GM19467 (cell line): ENCODE data around the gene KMT5C.

Experiments used
- ATAC-seq: cut with Tn5 transposase; IDR thresholded peaks from one replicate; pipeline ENCODE4 v1.9.1; 2021; ENCODE audit warnings: mild to moderate bottlenecking, moderate library complexity; ENCODE audit not compliant: unreplicated experiment

Gene KMT5C

DNA sequence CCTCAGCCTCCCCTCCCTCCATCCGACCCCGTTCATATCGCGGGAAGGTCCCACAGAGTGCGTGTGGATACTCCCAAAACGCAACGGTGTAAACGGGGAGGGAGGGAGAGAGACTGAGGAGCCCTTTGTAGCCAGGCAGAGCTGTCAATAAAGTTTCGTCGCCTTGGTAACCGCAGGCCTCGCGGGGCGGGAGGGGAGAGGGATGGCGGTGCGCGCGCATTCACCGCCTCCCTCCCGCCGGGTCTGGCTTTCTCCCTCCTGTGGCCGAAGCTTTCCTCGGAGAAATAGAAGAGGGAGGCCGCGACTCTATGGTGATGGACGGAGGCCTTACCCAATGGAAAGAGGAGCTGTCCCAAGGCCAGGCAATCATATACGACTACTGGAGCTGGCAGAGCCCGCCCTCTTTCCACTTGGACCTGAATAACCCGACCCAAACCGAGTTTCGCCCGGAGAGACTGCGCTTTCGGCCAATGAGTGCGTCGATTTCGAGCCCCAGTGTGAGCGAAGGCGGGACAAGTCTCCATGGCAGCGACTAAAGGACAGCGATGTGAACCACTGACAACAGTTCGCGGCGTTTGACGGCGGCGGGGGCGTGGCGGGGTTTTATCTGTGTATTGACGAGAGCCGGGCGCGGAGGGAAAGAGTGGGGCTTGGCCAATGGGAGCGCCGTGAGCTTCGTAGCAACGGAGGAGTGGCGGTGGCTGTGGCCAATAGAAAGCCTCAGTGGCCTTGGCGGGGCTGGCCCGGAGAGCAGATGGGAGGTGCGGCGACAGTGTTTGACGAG, at the start of gene KMT5C:
KMT5C (plus strand) TSS at position 772 of the 784 bp plus-strand sequence. CDS start 2,061 bp downstream, outside the sequence.
- ATAC-seq = peak; percentile 77

- no peak for ATAC-seq
These were observed 42.4 kb upstream of the KMT5C start for GRCh38 chr19:55297267-55297666.

DNA sequence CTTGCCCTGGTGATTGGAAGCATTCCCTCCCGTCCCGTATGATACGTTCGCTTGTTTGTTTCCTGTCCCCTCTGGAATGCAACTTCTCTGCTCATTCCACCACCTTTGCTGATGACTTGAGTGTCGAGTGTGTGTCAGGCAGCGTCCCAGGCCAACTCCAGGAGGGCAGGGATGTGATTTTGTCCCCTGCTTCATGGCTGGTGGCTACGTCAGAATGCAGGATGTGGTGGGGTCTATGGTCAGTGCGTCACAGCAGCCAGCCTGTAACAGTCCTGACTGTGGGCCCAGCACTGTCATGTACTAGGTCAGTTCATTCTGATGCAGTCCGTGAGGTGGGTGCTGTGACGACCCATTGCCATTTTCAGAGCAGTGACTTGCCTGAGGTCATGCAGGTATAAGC, 39.7 kb upstream of the KMT5C start:
- no peak for ATAC-seq

- ATAC-seq = no peak
These were observed 38.7 kb upstream of the KMT5C start for GRCh38 chr19:55300886-55301458.

GRCh38 chr19:55301459-55302317, 38.0 kb upstream of the KMT5C start:
- peak; percentile 70 for ATAC-seq

- ATAC-seq = no peak
These were observed 37.4 kb upstream of the KMT5C start for GRCh38 chr19:55302318-55302703.

- no peak for ATAC-seq
These were observed 36.2 kb upstream of the KMT5C start for GRCh38 chr19:55303477-55303876.

DNA sequence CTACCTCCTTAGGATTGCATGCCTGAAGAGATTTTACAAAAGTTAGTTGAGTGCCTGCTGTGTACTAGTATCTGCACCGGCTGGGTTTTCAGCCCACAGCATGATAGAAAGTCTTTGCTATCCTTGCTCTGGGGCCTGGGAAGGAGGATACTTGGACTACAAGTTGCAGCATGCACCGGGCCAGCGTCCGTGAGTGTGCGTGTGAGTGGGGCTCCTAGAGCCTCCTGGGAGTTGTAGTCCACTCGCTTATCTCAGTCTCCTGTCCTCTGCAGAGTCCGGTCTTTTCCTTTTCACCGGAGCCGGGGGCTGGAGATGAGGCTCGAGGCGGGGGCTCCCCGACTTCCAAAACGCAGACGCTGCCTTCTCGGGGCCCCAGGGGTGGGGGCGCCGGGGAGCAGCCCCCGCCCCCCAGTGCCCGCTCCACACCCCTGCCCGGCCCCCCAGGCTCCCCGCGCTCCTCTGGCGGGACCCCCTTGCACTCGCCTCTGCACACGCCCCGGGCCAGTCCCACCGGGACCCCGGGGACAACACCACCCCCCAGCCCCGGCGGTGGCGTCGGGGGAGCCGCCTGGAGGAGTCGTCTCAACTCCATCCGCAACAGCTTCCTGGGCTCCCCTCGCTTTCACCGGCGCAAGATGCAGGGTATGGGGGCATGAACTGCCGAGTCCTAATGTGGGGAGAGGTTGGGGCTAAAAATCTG, 35.2 kb upstream of the KMT5C start:
- no peak for ATAC-seq

- no peak for ATAC-seq
These were observed 34.7 kb upstream of the KMT5C start for GRCh38 chr19:55304980-55305379.

GRCh38 chr19:55305491-55305890, 34.2 kb upstream of the KMT5C start:
- ATAC-seq = no peak

DNA sequence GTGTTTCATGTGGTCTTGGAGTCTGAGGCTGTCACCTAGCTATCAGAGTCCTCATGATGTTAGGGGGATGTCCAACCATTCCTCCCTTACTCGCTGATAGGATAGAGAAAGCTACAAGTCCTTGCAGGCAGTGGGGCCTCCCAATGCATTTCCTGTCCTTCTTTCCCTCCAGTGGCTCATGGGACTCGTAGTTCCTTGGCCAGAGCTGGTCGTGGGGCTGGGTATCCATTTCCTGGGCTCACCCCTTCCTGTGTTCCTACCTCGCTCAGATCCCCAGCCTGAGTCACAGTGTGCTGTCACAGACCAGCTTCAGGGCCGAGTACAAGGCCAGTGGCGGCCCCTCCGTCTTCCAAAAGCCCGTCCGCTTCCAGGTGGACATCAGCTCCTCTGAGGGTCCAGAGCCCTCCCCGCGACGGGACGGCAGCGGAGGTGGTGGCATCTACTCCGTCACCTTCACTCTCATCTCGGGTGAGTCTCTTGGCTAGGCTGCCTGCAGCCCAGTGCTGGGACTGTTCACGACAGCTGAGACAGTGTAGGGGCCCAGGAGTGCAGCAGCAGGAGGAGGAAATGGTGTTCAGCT, 33.6 kb upstream of the KMT5C start:
- ATAC-seq = no peak

DNA sequence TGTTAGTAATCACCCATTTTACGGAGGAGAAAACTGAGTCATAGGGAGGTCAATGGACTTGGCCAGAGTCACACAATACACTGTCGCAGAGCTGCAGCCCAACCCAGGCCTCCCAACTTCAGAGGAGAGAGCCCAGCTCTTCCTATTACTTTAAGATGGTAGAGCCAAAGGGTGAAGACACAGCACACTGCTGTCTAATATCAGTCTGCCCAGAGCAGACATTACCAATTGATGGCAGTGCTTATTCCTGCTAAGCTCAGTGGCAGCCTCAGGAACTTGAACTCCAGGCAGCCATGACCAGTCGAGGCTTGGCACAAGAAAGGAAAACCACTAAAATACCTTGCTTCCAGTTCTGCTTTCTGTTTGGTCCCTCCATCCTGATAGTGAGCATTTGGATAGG, 33.0 kb upstream of the KMT5C start:
- no peak for ATAC-seq

DNA sequence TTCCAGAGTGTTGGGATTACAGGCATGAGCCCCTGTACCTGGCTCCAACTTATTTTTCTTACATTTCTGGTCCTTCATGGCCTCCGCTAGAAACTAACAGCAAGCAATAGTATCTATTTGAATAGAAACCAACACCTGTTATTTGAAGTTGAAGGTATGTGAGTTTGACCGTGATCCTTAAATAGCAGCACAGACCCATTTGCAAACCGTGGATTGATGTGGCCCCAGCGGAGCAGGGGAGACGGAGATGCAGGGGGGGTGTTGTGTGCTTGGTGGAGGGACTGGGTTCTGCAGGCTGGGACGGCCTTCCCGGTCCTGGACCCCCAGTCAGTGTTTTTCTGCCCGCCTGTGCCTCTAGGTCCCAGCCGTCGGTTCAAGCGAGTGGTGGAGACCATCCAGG, 31.4 kb upstream of the KMT5C start:
- no peak for ATAC-seq

- no peak for ATAC-seq
These were observed 30.2 kb upstream of the KMT5C start for GRCh38 chr19:55309448-55309847.

DNA sequence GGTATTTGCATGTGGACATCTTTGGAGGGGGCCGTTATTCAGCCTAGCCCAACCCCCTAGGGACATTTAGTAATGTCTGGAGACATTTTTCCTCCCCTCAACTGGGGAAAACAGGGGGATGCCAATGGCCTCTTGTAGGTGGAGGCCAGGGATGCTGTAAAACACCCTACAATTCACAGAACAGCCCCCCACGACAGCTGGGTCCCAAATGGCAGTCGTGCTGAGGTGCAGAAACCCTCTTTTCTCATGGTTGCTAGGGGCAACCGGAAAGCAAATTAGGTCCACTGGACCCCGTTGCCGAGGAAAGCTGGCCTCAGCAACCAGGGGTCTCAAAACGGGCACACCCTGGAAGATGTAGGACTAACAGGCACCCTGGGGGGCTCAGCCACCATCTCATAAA, 29.2 kb upstream of the KMT5C start:
- no peak for ATAC-seq

GRCh38 chr19:55311397-55311796, 28.3 kb upstream of the KMT5C start:
- no peak for ATAC-seq

- no peak for ATAC-seq
These were observed 27.9 kb upstream of the KMT5C start for GRCh38 chr19:55311797-55312196.

- no peak for ATAC-seq
These were observed 26.8 kb upstream of the KMT5C start for GRCh38 chr19:55312621-55313512.

DNA sequence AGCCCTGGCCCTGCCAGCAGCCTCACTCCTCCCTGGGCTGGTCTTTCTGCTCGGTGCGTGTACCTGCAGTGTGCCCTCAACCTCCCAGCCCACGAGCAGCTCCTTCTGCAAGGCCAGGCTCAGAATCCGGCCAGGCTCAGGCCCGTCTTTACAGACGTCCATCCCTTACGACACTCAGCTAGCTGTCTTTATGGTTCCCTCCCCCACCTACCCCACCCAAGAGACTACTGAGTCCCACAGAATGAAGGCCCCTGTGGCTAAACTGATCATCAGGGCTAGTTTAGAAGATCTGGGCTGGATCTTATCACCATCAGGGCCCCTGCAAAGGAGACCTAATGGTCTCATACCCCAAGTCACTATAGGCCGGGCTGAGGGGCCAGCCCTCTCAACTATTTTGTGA, 25.3 kb upstream of the KMT5C start:
- ATAC-seq = no peak
